H9 (cell line): ENCODE data around the gene FEZ2. TPM values are rescaled to one million over a fixed set of nuclear protein-coding genes. Genes with fewer than 3 reads are reported as not detected.

ENCODE experiments used
- DNase-seq: peaks from one replicate; pipeline ENCODE4 v3.0.0-alpha.2; 2017
- H2AFZ ChIP-seq: one replicate; pipeline ENCODE4 v1.6.1; 2013; ENCODE audit warnings: mild to moderate bottlenecking, low read length, control low read depth, moderate library complexity
- H2AK5ac ChIP-seq: 2 replicates; pipeline ENCODE4 v1.6.1; 2013; ENCODE audit warnings: low read length, control low read depth, mixed read lengths; ENCODE audit not compliant: insufficient read length
- H2BK120ac ChIP-seq: one replicate; pipeline ENCODE4 v1.6.1; 2013; ENCODE audit warnings: low read depth, mild to moderate bottlenecking, low read length, control low read depth, inconsistent platforms; ENCODE audit not compliant: poor library complexity, severe bottlenecking
- H2BK12ac ChIP-seq: 2 replicates; pipeline ENCODE4 v1.6.1; 2013; ENCODE audit warnings: low read length, control low read depth, mixed read lengths, low read depth; ENCODE audit not compliant: insufficient read length
- H2BK15ac ChIP-seq: 2 replicates; pipeline ENCODE4 v1.6.1; 2013; ENCODE audit warnings: low read depth, low read length, control low read depth
- H2BK20ac ChIP-seq: one replicate; pipeline ENCODE4 v1.6.1; 2013; ENCODE audit warnings: low read depth, mild to moderate bottlenecking, low read length, control low read depth, inconsistent platforms; ENCODE audit not compliant: poor library complexity, severe bottlenecking
- H2BK5ac ChIP-seq: 2 replicates; pipeline ENCODE4 v1.6.1; 2013; ENCODE audit warnings: low read length, control low read depth, mixed read lengths; ENCODE audit not compliant: insufficient read length
- H3K14ac ChIP-seq: 2 replicates; pipeline ENCODE4 v1.6.1; 2013; ENCODE audit warnings: low read length, control low read depth; ENCODE audit not compliant: insufficient read depth
- H3K18ac ChIP-seq: 2 replicates; pipeline ENCODE4 v1.6.1; 2013; ENCODE audit warnings: low read depth, mild to moderate bottlenecking, mixed read lengths, low read length, control low read depth; ENCODE audit not compliant: insufficient read length
- H3K23ac ChIP-seq: 2 replicates; pipeline ENCODE4 v1.6.1; 2013; ENCODE audit warnings: low read length, control low read depth, mixed read lengths, low read depth; ENCODE audit not compliant: insufficient read length
- H3K23me2 ChIP-seq: 2 replicates; pipeline ENCODE4 v1.6.1; 2013; ENCODE audit warnings: low read depth, mild to moderate bottlenecking, mixed read lengths, low read length, control low read depth; ENCODE audit not compliant: insufficient read length, poor library complexity, severe bottlenecking
- H3K27ac ChIP-seq: 2 replicates; pipeline ENCODE4 v1.5.1; 2013; ENCODE audit warnings: low read length, control low read depth, mixed read lengths, low read depth; ENCODE audit not compliant: insufficient read length
- H3K27me3 ChIP-seq: 2 replicates; pipeline ENCODE4 v1.6.1; 2013; ENCODE audit warnings: low read length, control low read depth, inconsistent platforms; ENCODE audit not compliant: insufficient read depth
- H3K4ac ChIP-seq: 2 replicates; pipeline ENCODE4 v1.6.1; 2013; ENCODE audit warnings: low read depth, mild to moderate bottlenecking, control low read depth, inconsistent platforms, low read length, moderate library complexity
- H3K4me1 ChIP-seq: 2 replicates; pipeline ENCODE4 v1.6.1; 2013; ENCODE audit warnings: low read length, control low read depth, inconsistent platforms; ENCODE audit not compliant: insufficient read depth
- H3K4me2 ChIP-seq: 2 replicates; pipeline ENCODE4 v1.6.1; 2013; ENCODE audit warnings: low read length, control low read depth, mixed read lengths; ENCODE audit not compliant: insufficient read length, insufficient read depth
- H3K56ac ChIP-seq: 2 replicates; pipeline ENCODE4 v1.6.1; 2013; ENCODE audit warnings: low read depth, mild to moderate bottlenecking, mixed read lengths, low read length, control low read depth; ENCODE audit not compliant: insufficient read length
- H3K79me1 ChIP-seq: 2 replicates; pipeline ENCODE4 v1.6.1; 2013; ENCODE audit warnings: low read depth, mild to moderate bottlenecking, moderate library complexity, low read length, control low read depth, inconsistent platforms; ENCODE audit not compliant: insufficient read depth, poor library complexity, severe bottlenecking
- H3K79me2 ChIP-seq: 2 replicates; pipeline ENCODE4 v1.6.1; 2013; ENCODE audit warnings: low read length, control low read depth, inconsistent platforms; ENCODE audit not compliant: insufficient read depth
- H3K9ac ChIP-seq: 2 replicates; pipeline ENCODE4 v1.6.1; 2013; ENCODE audit warnings: low read length, control low read depth, mixed read lengths; ENCODE audit not compliant: insufficient read length; ENCODE audit errors: extremely low read depth
- H3K9me3 ChIP-seq: one replicate; pipeline ENCODE4 v1.6.1; 2013; ENCODE audit warnings: low read depth, low read length, inconsistent platforms; ENCODE audit not compliant: control insufficient read depth
- H3T11ph ChIP-seq: one replicate; pipeline ENCODE4 v1.6.1; 2013; ENCODE audit warnings: mild to moderate bottlenecking, low read length, control low read depth, inconsistent platforms
- H4K20me1 ChIP-seq: one replicate; pipeline ENCODE4 v1.6.1; 2013; ENCODE audit not compliant: control insufficient read depth, insufficient read length, insufficient read depth
- H4K5ac ChIP-seq: 2 replicates; pipeline ENCODE4 v1.6.1; 2013; ENCODE audit warnings: low read depth, mild to moderate bottlenecking, mixed read lengths, low read length, control low read depth; ENCODE audit not compliant: insufficient read length
- H4K8ac ChIP-seq: replicated peaks from 2 replicates; pipeline ENCODE4 v1.6.1; 2013; ENCODE audit warnings: low read length, control low read depth, mixed read lengths, low read depth; ENCODE audit not compliant: insufficient read length
- H4K91ac ChIP-seq: 2 replicates; pipeline ENCODE4 v1.6.1; 2013; ENCODE audit warnings: low read depth, mild to moderate bottlenecking, moderate library complexity, mixed read lengths, low read length, control low read depth; ENCODE audit not compliant: insufficient read length
- H3K27ac Mint-ChIP-seq, 3 experiments: 2 replicates in 2 of 3; 3 replicates in 1 of 3; pipeline ENCODE4 v1.8.0; 2020 to 2021; ENCODE audit warnings: mixed read lengths in 3 of 3, mild to moderate bottlenecking in 1 of 3, moderate library complexity in 1 of 3
- H3K27me3 Mint-ChIP-seq: 2 replicates; pipeline ENCODE4 v1.8.0; 2021; ENCODE audit warnings: low read depth, mild to moderate bottlenecking, moderate library complexity, mixed read lengths
- H3K36me3 Mint-ChIP-seq, 3 experiments: 2 replicates in 2 of 3; 3 replicates in 1 of 3; pipeline ENCODE4 v1.8.0; 2020 to 2021; ENCODE audit warnings: low read depth in 3 of 3, mixed read lengths in 3 of 3; ENCODE audit not compliant: insufficient read depth in 1 of 3
- H3K4me1 Mint-ChIP-seq, 2 experiments: 2 replicates each; pipeline ENCODE4 v1.8.0; 2020; ENCODE audit warnings: mixed read lengths in 2 of 2
- H3K4me3 Mint-ChIP-seq, 2 experiments: 2 replicates in 1 of 2; 3 replicates in 1 of 2; pipeline ENCODE4 v1.8.0; 2020 to 2021; ENCODE audit warnings: mild to moderate bottlenecking in 2 of 2, mixed read lengths in 2 of 2, moderate library complexity in 1 of 2
- H3K9me3 Mint-ChIP-seq, 2 experiments: 2 replicates in 1 of 2; 3 replicates in 1 of 2; pipeline ENCODE4 v1.8.0; 2020; ENCODE audit warnings: mild to moderate bottlenecking in 2 of 2, mixed read lengths in 2 of 2, moderate library complexity in 1 of 2
- WGBS: extraction: QIAGEN DNeasy Blood & Tissue Kit; methylation state at CpG from one replicate; pipeline ENCODE4 v1.1.7; 2013; ENCODE audit warnings: missing lambda C conversion rate, low lambda C conversion rate, mixed read lengths; ENCODE audit not compliant: insufficient read length; ENCODE audit errors: extremely low coverage; 5-methylcytosine and 5-hydroxymethylcytosine counted together
- total RNA-seq: library from RNA; stranded (reverse); gene quantifications from 2 replicates; pipeline ENCODE4 v1.2.1, GENCODE V29; 2021
- TF ChIP-seq, protein P1 (sequence below): fragments of 200-600 bp; sonication (generic); conservative IDR thresholded peaks from 3 replicates; pipeline ENCODE4 v1.8.0; 2021; ENCODE audit warnings: antibody characterized with exemption, mild to moderate bottlenecking

Gene FEZ2
- total RNA-seq, 1 experiment from 2014 or later, result 27.7 TPM

GRCh38 chr2:36540986-36541754, 56.8 kb downstream of the FEZ2 start:
- TF ChIP-seq, protein P1, sequence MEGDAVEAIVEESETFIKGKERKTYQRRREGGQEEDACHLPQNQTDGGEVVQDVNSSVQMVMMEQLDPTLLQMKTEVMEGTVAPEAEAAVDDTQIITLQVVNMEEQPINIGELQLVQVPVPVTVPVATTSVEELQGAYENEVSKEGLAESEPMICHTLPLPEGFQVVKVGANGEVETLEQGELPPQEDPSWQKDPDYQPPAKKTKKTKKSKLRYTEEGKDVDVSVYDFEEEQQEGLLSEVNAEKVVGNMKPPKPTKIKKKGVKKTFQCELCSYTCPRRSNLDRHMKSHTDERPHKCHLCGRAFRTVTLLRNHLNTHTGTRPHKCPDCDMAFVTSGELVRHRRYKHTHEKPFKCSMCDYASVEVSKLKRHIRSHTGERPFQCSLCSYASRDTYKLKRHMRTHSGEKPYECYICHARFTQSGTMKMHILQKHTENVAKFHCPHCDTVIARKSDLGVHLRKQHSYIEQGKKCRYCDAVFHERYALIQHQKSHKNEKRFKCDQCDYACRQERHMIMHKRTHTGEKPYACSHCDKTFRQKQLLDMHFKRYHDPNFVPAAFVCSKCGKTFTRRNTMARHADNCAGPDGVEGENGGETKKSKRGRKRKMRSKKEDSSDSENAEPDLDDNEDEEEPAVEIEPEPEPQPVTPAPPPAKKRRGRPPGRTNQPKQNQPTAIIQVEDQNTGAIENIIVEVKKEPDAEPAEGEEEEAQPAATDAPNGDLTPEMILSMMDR, result no peak
- no peak for DNase-seq
- Histone ChIP-seq H2AFZ (no peak overlapping the region), H2BK20ac (no peak overlapping the region), H4K20me1 (no peaks in the 10 kb centered on the region), H3K4me2 (no peak overlapping the region), H4K8ac (no peak overlapping the region), H3K79me1 (no peaks in the 10 kb centered on the region), H3K4me1 (no peaks in the 10 kb centered on the region), H3K27ac (no peak overlapping the region), H3K23ac (no peak overlapping the region), H3K4ac (no peak overlapping the region), H3K18ac (no peak overlapping the region), H2BK15ac (no peak overlapping the region), H3K56ac (no peak overlapping the region), H4K91ac (no peak overlapping the region), H3K9ac (no peak overlapping the region), H4K5ac (no peak overlapping the region), H3T11ph (no peak overlapping the region), H3K23me2 (no peaks in the 10 kb centered on the region), H2AK5ac (no peak overlapping the region), H2BK5ac (no peak overlapping the region), H2BK12ac (no peak overlapping the region), H3K14ac (no peak overlapping the region), H3K27me3 (no peaks in the 10 kb centered on the region), H2BK120ac (no peak overlapping the region), H3K9me3 (no peaks in the 10 kb centered on the region), H3K79me2 (no peaks in the 10 kb centered on the region)
- no peak overlapping the region; a peak in 1 of 7 replicates for H3K27ac Mint-ChIP-seq
- peaks cover 8 to 46% (median 16%) of the 10 kb centered on the region in 3 experiments; a peak in 6 of 7 replicates for H3K36me3 Mint-ChIP-seq
- no CpG with 5 or more reads among the region's 11 CpGs for WGBS
- no peak overlapping the region for H3K4me3 Mint-ChIP-seq
- H3K9me3 Mint-ChIP-seq, result no peaks in the 10 kb centered on the region
- H3K4me1 Mint-ChIP-seq, result no peaks in the 10 kb centered on the region
- H3K27me3 Mint-ChIP-seq, result no peaks in the 10 kb centered on the region
